SH-SY5Y (cell line): ENCODE results near the gene MS4A4A.

Source experiments
- GATA2 ChIP-seq: IDR thresholded peaks from 2 replicates; pipeline ENCODE4 v1.6.1; 2011; ENCODE audit warnings: mild to moderate bottlenecking, low read depth, low read length
- GATA3 ChIP-seq: IDR thresholded peaks from 2 replicates; pipeline ENCODE4 v1.6.1; 2011; ENCODE audit warnings: low read depth, mild to moderate bottlenecking, low read length, moderate library complexity

- TF ChIP-seq GATA2 (no peak), GATA3 (no peak)
Observed at GRCh38 chr11:60344146-60344545, 63.7 kb downstream of the MS4A4A start.
